ENCODE results near the gene STAM2. TPM values are rescaled to one million over a fixed set of nuclear protein-coding genes. Genes with fewer than 3 reads are reported as not detected.

Gene STAM2
- total and polyA plus RNA-seq, 3 donors from 2014 or later: 35.7 to 47.6 (median 37.7) TPM

- Histone ChIP-seq H3K27ac (no peak overlapping the region), H3K9me3 (no peaks in the 10 kb centered on the region), H3K4me3 (no peak overlapping the region), H3K27me3 (no peaks in the 10 kb centered on the region), H3K36me3 (ENCODE audit: low read depth, missing control alignments) (no peaks in the 10 kb centered on the region), H3K4me1 (peaks cover 20% of the 10 kb centered on the region)
- no peak for DNase-seq
- intact Hi-C loops (cut with DNase I; ENCODE audit: low total_unique reads): no loop called here
- no peak for TF ChIP-seq POLR2A (IDR thresholded peaks at IDR 0.05)
- no peak for TF ChIP-seq CTCF (IDR thresholded peaks at IDR 0.05)
- 93 to 96% methylated on average over 4 of the region's 4 CpGs for WGBS, 2 donors
These were observed 43.7 kb upstream of the STAM2 start for GRCh38 chr2:152219077-152219828.

GRCh38 chr2:152201466-152201830 is 25.9 kb upstream of the STAM2 start:
- no peaks in the 10 kb centered on the region for H3K9me3 ChIP-seq
- no peaks in the 10 kb centered on the region for H3K27me3 ChIP-seq
- 74 to 82% methylated on average over 2 of the region's 2 CpGs for WGBS, 2 donors
- no peak overlapping the region for H3K27ac ChIP-seq
- TF ChIP-seq POLR2A (IDR thresholded peaks at IDR 0.05): no peak
- TF ChIP-seq CTCF (IDR thresholded peaks at IDR 0.05): no peak
- no peak overlapping the region for H3K4me3 ChIP-seq
- intact Hi-C loops (cut with DNase I; ENCODE audit: low total_unique reads): no loop called here
- DNase-seq: no peak
- H3K4me1 ChIP-seq: no peaks in the 10 kb centered on the region
- H3K36me3 ChIP-seq (ENCODE audit: low read depth, missing control alignments): no peaks in the 10 kb centered on the region

DNA sequence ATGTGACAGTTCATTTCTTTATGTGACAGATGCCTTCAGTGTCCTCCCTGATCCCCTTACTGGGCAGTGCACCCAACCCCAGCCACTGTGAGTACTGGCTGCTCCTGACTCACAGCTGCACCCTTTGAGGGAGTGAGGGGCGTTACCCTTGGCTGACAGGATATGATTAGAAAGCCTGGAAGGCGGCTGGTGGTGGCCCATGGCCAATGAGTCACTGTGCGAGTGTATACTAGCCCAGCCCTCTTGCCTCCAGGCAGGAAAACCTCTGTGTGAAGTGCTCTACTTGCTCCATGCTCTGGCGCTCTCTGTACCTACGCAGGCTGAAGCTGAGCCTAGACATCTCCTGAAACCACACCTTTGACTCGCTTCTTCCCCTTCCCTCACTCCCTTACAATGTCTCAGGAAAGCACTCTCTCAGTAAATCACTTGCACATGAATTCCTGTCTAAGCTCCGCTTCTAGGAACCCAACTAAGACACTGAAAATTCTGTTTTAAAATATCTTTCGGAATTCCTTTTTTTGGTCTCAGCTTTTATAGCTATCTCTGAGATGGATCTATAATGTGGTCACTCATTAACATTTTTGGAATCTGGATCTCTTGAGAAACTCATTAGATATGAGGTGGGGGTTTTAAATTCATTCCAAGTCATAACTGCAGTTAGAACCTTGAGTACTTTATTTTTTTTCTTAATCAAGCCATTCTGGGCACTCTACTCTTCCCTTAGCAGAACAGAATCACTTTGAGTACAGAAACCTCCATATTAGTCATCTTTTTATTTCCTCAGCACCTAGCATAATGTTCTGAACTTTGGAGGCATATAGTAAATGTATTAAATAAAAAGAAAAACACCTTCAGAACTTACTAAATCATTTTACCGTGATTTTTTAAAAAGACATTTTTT is 25.3 kb upstream of the STAM2 start:
- Histone ChIP-seq H3K36me3 (ENCODE audit: low read depth, missing control alignments) (no peaks in the 10 kb centered on the region), H3K27ac (no peak overlapping the region), H3K4me3 (no peak overlapping the region), H3K4me1 (no peaks in the 10 kb centered on the region), H3K9me3 (no peaks in the 10 kb centered on the region), H3K27me3 (no peaks in the 10 kb centered on the region)
- intact Hi-C loops (cut with DNase I; ENCODE audit: low total_unique reads): no loop called here
- 69 to 70% methylated on average over 8 to 9 of the region's 9 CpGs for WGBS, 2 donors
- TF ChIP-seq POLR2A (IDR thresholded peaks at IDR 0.05) (no peak), CTCF (IDR thresholded peaks at IDR 0.05) (no peak)
- peak; percentile 38 for DNase-seq

DNA sequence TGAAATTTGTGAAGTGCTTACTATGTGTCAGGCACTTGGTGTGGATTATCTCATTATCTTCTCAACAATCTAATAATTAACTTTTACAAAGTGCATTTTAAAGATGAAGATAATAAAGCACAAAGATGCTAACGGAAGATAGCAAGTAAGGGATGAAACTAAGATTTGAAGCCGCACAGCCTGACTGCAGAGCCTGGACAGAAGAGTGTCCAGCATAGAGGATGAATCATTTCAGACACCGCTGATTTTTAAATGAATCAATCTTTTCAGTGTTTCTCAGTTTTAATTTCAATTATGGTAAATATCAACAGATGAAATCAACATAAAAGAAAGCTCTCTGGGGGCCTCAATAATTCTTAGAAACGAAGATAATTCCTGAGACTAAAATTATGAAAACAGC is 24.5 kb upstream of the STAM2 start:
- no peak for DNase-seq
- intact Hi-C loops (cut with DNase I; ENCODE audit: low total_unique reads): no loop called here
- Histone ChIP-seq H3K9me3 (no peaks in the 10 kb centered on the region), H3K27ac (no peak overlapping the region), H3K27me3 (no peaks in the 10 kb centered on the region), H3K36me3 (ENCODE audit: low read depth, missing control alignments) (no peaks in the 10 kb centered on the region), H3K4me1 (no peaks in the 10 kb centered on the region), H3K4me3 (no peak overlapping the region)
- WGBS, 2 donors: 85 to 92% methylated on average over 4 of the region's 4 CpGs
- no peak for TF ChIP-seq CTCF (IDR thresholded peaks at IDR 0.05)
- no peak for TF ChIP-seq POLR2A (IDR thresholded peaks at IDR 0.05)
